Measurements from ENCODE around the gene PADI3.

DNA sequence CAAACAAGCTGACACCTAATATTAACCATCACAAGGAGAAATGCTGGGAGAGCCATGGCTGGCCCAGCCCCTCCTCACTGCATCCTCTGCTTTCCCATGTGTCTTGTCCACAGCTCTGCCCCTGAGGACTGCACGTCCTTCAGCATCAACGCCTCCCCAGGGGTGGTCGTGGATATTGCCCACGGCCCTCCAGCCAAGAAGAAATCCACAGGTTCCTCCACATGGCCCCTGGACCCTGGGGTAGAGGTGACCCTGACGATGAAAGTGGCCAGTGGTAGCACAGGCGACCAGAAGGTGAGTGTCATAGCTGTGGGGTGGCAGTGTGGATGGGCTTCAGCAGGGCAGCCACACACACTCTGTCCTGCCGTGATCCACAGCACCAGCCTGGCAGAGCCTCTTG, 82.0 kb downstream of the PADI3 start:
- TF ChIP-seq POLR2A (IDR thresholded peaks at IDR 0.05; ENCODE audit: low read depth, low read length) (no peak), EZH2 (IDR thresholded peaks at IDR 0.05; ENCODE audit: borderline replicate concordance, low read depth, low read length, severe bottlenecking) (no peak), POLR2AphosphoS5 (IDR thresholded peaks at IDR 0.05; ENCODE audit: insufficient read depth, low read depth, low read length) (no peak), MYC (IDR thresholded peaks at IDR 0.05; ENCODE audit: low read depth, low read length) (no peak), FOS (IDR thresholded peaks at IDR 0.05; ENCODE audit: borderline replicate concordance, insufficient read depth, low read length) (no peak)
- TF ChIP-seq, protein P1, sequence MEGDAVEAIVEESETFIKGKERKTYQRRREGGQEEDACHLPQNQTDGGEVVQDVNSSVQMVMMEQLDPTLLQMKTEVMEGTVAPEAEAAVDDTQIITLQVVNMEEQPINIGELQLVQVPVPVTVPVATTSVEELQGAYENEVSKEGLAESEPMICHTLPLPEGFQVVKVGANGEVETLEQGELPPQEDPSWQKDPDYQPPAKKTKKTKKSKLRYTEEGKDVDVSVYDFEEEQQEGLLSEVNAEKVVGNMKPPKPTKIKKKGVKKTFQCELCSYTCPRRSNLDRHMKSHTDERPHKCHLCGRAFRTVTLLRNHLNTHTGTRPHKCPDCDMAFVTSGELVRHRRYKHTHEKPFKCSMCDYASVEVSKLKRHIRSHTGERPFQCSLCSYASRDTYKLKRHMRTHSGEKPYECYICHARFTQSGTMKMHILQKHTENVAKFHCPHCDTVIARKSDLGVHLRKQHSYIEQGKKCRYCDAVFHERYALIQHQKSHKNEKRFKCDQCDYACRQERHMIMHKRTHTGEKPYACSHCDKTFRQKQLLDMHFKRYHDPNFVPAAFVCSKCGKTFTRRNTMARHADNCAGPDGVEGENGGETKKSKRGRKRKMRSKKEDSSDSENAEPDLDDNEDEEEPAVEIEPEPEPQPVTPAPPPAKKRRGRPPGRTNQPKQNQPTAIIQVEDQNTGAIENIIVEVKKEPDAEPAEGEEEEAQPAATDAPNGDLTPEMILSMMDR (IDR thresholded peaks at IDR 0.05; ENCODE audit: extremely low read depth in 1 of 2, insufficient read depth in 1 of 2, low read depth in 1 of 2, low read length in 2 of 2) = no peak
- TF ChIP-seq, protein P2, sequence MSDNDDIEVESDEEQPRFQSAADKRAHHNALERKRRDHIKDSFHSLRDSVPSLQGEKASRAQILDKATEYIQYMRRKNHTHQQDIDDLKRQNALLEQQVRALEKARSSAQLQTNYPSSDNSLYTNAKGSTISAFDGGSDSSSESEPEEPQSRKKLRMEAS (IDR thresholded peaks at IDR 0.05; ENCODE audit: insufficient read depth, insufficient read length) = no peak

All from endothelial cell of umbilical vein (primary cell).